ENCODE results near the gene AK5.

The AK5 gene

DNA sequence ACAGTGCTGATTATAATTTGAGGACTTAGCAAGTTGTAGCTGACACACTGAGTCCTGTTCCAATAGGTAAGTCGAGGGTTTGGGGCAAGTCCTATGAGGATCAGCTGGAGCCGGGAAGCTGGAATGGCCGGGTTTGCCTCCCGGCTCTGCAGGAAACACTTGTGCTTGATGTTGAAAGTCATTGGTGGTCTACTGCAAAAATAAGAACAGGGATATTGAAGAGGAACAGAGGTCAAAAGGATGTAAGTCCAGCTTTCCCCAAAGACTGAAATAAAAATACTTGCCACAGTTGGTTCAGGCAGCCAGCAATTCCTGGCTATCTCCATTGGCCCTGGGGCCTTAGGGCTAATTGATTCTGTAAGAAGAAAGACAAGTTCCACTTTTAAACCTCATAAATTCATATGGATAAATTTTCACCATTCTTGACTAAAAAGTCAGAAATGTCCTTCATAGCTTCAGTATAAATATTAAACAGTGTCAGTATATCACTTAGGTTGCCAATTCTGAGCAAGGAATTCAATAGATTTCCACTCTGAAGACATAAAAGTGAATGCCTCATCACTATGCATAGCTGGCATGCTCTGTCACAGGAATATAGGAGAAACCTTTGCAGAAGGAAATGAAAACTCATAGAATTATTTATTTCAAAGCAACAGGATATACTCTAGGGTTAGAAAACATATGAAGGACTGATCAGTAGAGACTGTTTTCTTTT lies 165.2 kb downstream of the AK5 start:
- DNase-seq (ENCODE audit: low read depth in 2 of 2): no peak

DNA sequence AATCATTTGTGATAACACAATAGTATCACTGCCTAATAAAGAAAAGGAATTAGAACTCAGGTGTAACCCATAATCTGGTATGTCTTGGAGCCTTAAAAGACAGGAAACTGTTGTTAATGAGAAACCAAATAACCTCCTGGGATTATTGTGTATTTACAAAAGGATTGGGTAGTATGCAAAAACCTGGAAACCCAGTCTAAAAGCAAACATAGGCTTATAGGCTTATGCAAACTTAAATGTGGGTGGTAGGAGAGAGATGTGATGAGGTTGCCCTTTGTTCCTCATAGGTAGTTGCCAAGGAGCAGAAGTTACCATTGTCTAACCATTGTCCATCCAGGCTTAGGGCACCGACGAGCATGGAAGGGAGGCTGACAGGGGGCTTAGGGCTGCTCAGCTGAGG lies 165.8 kb downstream of the AK5 start:
- DNase-seq (ENCODE audit: low read depth in 2 of 2): no peak

DNA sequence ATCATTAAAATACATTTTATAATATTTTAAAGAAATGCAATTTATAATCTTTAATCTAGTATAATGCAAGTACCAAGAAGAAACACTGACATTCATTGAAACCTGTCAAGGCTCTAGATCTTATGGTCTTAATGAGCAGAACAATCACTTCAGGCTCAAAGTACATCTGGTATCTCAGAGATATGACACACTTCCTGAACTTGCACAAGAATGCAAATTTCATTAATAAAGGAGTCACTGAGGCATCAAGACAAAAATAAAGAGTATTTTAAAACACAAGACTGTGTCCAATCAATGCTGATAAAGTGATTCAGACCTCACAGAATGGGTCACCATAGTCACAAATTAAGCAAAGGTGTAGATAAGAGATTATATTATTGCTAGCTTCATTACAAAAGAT lies 178.1 kb downstream of the AK5 start:
- DNase-seq (ENCODE audit: low read depth in 2 of 2): no peak

DNA sequence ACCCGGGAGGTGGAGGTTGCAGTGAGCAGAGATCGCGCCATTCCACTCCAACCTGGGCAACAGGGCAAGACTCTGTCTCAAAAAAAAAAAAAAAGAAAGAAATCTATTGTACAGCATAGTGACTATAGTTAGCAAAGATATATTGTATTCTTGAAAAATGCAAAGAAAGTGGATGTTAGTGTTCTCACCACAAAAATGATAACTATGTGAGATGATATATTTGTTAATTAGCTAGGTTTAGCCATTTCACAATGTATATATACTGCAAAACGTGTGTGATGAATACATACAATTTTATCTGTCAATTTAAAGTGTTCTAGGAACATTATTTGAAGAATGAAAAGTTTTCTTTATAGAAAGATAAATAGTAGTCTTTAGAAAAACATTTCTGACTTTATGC lies 179.9 kb downstream of the AK5 start:
- no peak for DNase-seq (ENCODE audit: low read depth in 2 of 2)

DNA sequence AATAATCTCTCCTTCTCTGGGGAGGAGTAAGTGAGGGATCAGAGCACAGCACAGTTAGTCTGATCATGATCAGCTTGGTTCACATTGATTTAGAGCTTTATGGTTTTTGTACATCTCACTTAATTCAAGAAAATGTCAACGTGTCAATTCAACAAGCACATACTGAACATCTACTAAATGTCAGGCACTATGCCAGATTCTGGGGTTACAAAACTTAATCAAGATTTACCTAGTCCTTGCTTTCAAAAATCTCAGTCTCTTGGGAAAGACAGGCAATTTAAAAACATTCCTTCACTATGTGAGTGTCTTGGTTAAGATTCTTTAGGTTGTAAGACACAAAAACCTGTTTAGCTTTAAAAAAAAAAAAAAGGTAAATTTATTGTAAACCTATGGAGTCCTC lies 181.4 kb downstream of the AK5 start:
- no peak for DNase-seq (ENCODE audit: low read depth in 2 of 2)

DNA sequence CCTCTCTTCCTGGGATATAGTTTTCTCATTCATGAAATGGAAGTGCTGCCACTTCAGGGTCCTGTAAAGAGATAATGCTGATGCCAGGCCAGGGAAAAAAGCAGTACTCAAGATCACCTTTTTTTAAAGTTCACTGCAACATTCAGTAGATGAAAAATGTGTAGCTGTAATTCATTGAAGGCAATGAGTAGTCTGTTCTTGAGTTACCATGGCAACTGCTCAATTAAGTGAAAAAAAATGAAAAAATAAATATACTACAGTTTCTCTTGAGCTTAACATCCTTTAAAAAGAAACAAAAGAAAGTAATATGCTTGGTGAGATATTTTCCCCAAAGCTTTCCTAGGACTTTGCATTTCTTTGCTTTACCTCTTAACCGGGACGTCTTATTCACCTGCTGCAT lies 183.3 kb downstream of the AK5 start:
- no peak for DNase-seq (ENCODE audit: low read depth in 2 of 2)

DNA sequence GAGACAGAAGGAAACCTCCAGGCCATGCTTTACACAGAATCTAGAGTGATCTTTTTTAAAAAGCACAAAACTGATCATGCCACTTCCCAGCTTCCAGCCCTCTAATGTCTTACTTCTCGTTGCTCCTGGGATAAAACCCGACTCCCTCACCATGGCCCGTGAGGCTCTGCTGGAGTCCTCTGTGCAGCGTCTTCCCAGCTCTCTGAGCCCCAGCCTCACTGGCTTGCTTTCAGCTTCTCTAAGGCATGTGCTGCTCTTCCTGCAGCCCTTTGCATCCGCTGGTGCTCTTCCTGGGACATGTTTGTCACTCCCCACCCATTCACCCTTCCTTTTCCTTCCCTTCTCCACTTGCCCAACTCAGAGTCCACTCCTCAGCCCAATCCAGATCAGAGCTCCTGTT lies 184.1 kb downstream of the AK5 start:
- no peak for DNase-seq (ENCODE audit: low read depth in 2 of 2)

DNA sequence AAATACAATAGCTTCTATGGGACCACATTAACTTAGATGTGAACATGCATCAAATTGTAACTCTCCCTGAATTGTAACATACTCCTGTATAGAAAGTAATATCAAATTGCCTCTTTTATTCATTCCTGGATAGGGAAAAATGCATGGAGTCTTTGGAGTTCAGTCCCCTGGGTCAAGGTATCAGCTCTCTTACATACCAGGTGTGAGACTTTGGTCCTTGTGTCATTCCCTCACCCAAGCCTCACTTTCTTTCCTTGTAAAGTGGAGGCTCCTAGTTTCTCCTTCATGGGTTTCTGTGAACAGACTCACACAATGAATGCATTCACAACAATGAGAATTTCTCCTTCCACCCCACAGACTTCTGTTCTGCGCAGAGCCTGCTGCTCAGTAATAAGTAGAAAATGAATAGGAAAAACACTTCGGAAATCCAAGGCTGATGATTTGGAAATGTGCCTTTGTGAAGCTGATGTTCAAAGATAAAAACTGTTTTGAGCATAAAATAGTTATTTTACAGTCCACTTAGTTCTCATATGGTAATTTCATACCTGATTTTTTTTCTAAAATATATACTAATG lies 185.3 kb downstream of the AK5 start:
- no peak for DNase-seq (ENCODE audit: low read depth in 2 of 2)

DNA sequence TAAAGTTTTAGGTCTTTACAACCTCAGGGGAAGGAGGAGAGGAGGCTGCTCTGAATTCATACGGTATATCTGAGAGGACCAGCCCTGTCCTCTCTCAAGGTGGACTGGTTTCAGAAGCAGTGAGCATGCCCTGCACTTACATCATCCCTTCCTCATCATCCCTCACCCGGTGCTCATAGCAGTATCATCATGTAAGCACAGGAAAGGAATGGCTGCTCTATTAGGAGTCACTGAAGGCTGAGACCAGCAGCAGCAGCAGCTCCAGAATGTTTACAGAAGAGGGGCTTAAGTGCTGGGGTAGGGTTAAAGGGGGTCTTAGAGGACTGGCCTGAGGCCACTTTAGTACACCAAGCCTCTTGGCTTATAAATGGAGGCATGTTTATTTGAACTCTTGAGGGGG lies 185.9 kb downstream of the AK5 start:
- no peak for DNase-seq (ENCODE audit: low read depth in 2 of 2)

DNA sequence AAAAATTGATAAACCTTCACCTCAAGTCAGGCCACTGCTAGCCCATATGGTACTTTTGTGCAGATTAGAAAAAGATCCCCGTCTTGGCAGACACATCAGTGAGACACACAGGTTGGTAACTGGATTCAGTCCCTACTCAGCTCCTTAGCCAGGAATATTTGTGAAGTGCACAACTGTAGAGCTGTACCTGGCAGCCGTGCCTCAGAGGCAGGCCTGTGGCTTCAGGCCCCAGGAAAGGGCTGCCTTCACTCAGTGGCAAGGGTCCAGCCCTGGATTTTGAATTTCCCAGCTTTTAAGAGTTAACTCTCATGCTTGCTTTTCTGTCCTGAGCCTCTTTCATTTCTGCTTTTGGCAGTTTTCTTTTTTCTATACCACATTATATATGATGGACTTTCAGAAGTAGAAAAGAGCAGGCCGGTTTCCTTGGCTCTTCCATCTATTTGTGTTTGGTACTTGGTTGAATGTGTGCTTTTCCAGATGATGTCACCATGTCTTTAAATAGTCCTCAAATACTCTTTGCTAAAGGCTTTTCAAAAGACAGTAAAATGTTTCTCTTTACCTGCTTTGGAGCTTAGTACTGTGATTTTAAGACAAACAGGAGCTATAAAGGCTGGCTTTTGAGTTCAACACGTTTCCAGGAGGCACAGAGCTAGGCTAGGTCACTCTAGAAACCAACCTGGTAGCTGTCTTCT lies 186.6 kb downstream of the AK5 start:
- DNase-seq (ENCODE audit: low read depth in 2 of 2): no peak

DNA sequence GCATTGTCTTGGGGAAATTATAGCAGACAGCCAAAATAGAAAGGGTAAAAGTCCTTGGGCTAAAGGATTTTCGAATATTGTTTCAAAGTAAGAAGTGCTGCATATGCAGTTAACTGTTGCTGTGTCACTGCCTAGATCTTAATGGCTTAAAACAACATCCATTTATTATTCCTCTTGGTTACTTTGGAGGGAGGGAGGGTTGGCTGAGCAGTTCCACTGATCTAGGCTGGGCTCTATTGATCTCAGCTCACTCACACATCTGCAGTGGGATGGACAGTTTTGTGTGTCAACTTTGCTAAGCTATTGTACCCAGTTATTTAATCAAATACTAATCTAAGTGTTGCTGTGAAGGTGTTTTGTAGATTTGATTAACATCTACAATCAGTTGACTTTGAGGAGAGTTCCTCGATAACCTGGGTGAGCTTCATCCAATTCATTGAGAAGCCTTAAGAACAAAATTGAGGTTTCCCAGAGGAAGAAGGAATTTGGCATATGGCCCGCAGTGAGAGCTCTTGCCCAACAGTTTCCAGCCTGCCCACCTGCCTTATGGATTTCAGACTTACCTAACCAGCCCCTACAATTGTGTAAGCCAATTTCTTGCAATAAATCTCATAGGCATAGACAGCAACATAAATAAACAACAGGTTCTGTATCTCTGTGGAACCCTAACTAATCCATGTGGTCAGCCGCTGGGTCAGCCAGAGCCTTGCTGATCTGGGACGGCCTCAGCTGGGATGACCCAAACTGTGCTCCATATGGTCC lies 187.3 kb downstream of the AK5 start:
- DNase-seq (ENCODE audit: low read depth in 2 of 2): no peak

DNA sequence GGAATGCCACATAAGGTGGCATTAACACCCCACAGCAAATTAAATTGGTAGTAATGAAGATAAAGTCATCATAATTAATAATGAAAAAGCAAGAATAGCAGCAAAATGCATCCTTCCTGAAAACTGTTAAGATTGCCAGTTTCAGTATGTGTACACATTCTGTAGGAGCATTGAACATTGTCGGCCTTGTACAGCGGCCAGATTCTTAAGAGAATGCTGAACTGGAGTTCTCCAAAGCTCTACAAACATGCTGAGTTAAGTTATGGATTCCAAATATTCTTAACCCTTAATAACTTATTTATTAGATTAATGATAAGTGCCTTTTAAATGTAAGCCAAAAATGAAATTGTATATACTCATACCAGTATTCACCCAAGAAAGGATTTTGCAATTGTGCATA lies 189.9 kb downstream of the AK5 start:
- DNase-seq (ENCODE audit: low read depth in 2 of 2): no peak

DNA sequence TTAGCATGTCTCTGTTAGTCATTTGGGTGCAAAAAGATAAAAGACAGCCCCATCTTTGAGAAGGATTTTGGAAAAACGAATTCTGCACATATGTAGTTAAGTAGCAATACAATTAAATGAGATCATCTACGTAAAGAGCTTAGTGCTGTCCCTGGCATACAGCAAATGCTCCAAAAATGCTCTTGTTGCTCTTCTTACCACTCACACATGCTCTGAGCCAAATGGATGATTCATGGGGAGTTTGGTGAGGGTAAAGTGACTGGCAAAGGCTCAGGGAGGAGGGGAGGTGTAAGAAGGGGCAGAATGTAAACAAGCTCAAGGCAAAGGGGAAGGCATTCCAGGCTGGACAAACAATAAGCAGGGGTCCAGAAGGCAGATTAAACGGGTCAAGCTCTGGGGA lies 191.9 kb downstream of the AK5 start:
- DNase-seq (ENCODE audit: low read depth in 2 of 2): no peak

DNA sequence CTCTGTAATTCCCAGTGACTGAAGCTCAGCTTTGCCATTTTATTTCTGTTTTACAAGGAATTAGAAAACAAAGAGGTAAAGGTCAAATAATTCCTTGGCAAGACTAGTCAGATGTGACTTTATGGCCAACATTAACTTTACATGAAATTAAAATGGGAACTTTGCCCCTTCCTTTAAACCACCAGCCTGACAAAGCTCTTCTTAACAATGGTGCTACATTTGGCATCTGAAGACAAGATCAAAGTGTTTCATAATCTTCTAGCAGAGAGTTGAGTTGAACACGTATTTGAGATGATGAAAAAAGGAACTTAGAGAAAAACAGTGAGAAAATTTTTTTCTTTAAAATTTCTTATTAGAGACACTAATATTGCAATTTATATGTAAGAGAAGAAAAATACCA lies 193.8 kb downstream of the AK5 start:
- no peak for DNase-seq (ENCODE audit: low read depth in 2 of 2)

DNA sequence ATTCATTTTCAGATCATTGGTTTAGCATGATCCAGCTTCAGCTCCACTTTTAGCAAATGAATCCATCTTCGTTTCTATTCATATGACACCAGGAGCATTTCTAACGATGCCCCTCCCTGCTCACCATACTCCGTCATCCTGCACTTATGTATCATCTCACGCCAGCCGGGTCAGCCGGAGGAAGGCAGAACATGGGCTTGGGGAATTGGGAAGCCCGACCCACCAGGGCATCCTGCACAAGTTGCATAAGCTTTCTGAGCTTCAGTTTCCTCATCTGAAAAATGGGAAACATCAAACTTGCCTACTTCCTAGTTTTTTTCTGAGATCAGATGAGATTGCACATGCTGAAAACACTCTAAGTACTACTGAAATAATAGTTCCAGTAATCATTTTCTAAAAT lies 194.7 kb downstream of the AK5 start:
- DNase-seq (ENCODE audit: low read depth in 2 of 2): no peak

DNA sequence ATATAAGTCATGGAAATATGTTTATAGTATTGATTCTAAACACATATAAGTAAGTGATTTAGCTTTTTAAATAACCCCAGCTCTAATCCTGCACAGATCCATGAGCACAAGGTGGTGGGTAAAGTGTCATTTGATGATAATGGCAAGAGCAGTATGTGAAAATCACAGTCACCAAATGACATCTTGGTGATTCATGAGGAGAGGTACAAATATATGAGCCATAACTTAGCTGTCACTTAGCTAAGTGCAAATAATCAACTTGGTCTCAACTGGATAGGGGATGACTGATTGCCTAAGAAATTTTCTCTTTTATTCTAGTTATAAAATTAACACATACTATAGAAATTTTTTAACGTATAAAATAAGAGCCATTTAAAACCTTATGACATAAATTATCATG lies 202.5 kb downstream of the AK5 start:
- no peak for DNase-seq (ENCODE audit: low read depth in 2 of 2)

DNA sequence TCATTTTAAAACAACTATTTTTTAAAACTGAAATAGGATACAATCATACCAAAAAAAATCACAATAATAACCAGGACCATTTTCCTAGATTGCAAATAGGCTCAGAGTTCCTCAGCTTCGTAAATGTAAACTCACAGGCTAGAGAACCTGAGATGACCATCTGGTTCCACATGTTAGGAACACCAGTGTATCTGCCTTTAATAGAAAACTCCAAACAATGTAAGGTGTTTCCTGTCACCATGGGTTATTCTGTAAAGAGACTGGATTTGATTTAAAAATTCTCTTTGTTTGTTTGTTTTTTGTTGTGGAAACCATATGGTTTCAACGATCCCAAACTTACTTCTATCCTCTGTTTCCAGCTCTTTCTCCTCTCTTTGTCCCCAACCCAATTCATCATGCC lies 203.1 kb downstream of the AK5 start:
- no peak for DNase-seq (ENCODE audit: low read depth in 2 of 2)

DNA sequence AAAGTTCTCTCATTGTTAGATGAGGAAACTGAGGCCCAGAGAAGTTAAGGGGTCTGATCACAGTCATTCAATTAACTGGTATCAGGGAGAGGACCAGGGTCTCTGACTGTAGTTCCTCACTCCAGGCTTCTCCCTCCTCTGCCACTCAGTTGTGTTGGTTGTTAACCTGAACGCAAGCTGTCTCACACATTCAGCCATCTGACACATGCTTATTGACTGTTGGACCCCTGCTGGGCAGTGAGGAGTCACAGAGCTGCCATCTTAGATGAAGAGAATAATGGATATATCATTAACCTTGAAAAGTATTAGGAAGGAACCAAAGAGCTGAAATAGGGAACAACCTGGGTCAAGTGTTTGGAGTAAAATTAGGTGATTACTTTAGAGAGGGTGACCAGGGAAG lies 205.8 kb downstream of the AK5 start:
- no peak for DNase-seq (ENCODE audit: low read depth in 2 of 2)

DNA sequence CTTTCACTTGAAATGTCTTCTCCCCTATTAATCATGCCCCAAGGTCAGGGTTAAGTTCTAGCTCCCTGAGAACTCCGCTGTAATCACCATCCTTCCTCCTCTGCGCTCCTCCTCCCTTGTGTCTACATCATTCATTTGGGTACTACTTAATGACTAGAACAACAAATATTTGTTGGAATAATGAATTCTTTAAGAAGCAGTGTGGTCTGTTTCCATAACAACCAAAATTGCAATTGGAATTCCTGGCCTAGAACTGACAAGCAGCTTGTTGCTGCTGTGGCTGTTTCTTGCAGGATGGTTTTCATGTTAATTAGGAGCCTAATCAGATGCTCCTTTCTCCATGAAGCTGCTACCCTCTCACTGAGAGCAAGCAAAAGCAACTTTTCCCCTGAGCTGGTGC lies 208.1 kb downstream of the AK5 start:
- DNase-seq (ENCODE audit: low read depth in 2 of 2): no peak

DNA sequence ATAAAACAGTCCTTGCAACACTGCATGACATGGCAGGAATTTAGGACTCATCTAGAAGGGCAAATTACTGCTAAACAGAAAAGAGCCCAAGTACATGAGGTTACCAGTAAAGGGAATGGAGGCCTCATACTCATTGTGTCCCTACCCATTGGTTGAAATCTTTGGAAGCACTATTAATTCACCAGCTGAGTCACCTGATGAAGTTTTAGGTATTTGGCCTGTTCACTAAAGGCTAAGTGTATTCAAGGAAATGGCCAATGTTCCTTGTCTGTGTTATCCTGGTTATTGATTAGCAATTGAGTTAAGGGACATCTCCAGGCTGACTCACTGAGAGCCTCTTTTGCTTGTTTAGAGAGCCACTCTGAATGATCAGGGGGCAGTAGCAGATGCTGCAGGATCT lies 212.2 kb downstream of the AK5 start:
- no peak for DNase-seq (ENCODE audit: low read depth in 2 of 2)

DNA sequence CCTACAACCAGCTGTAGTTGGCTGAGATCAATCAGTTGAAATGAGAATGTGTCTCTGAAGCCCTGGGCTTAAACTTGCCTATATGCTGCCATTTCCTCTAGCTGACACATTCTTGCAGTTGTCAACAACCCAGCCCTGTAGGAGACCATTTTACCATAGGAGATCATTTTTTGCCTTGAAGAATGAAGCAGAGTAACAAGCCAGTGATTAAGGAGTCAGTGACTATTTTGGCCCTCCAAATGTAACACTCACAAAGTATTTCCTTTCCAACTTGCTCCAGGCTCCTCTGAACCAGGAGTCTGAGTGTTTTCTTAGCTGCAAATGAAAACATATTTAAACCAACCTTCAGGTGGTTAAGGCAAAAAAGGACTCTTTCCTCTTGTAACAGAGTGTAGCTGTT lies 217.1 kb downstream of the AK5 start:
- no peak for DNase-seq (ENCODE audit: low read depth in 2 of 2)

DNA sequence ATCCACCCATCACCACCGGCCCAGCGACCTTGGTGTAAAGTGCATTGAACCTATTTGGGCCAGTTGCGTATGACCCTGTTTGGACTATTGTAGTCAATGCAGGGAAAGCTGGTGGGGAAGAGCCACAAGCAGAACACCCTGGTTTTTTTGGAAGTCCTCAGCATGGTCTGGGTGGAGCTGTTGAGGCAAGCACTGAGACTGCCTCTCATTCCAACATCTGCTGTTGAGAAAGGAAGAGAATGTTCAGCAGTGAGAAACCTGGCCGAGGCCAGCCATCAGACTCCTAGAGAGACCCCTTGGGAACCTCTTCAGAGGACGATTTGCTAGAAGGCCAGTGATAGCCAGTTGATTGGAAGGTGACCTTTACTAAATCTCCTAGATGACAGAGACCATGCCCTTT lies 217.6 kb downstream of the AK5 start:
- no peak for DNase-seq (ENCODE audit: low read depth in 2 of 2)

DNA sequence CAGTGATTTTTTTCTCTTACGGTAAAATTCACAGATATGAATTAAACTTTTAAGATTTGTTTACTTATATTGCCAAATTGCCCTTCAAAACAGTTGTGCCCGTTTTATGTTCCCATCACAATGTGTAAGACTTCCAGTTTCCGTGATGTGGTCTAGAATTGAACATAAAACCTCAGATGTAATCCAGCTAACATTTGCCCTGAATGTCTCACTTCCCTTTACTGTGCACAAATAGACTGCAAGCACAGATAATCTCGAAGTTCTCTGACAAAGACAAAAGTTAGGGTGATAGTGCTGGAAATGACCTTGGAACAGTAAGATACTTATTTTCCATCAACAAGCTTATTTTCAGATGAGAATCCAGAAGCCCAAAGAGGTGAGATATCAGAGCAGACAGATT lies 223.2 kb downstream of the AK5 start:
- no peak for DNase-seq (ENCODE audit: low read depth in 2 of 2)
